Islet precursor cell (in vitro differentiated cells): Measurements from ENCODE around the gene GUCA2B.

Source experiments
- DNase-seq: peaks from one replicate; pipeline ENCODE4 v3.0.0-alpha.2; 2018

Gene GUCA2B

GRCh38 chr1:42192106-42192505 is 38.9 kb downstream of the GUCA2B start:
- DNase-seq: no peak

GRCh38 chr1:42195841-42196240 is 42.6 kb downstream of the GUCA2B start:
- DNase-seq: peak; percentile 50

GRCh38 chr1:42198251-42198650 is 45.0 kb downstream of the GUCA2B start:
- DNase-seq: no peak

GRCh38 chr1:42201986-42202385 is 48.8 kb downstream of the GUCA2B start:
- DNase-seq: no peak
